Liver (tissue), 9 donors: ENCODE results near the gene SLIT3. TPM values are rescaled to one million over a fixed set of nuclear protein-coding genes. Genes with fewer than 3 reads are reported as not detected.

Experiments
- DNase-seq: peaks from one replicate; pipeline ENCODE4 v3.0.0-alpha.2; 2017; ENCODE audit warnings: low spot score
- H3K27ac ChIP-seq, 2 donors: one replicate each; pipeline ENCODE4 v1.7.0; 2013; ENCODE audit warnings: inconsistent platforms in 2 of 2, low read length in 2 of 2, control low read depth in 1 of 2, low read depth in 1 of 2, mild to moderate bottlenecking in 1 of 2
- H3K27me3 ChIP-seq, 4 donors: one replicate each; pipeline versions ENCODE4 v1.6.1 to v1.7.0; 2013; ENCODE audit warnings: low read length in 3 of 4, inconsistent platforms in 1 of 4, mild to moderate bottlenecking in 1 of 4, moderate library complexity in 1 of 4; ENCODE audit not compliant: control insufficient read depth in 4 of 4, insufficient read depth in 4 of 4
- H3K36me3 ChIP-seq, 4 donors: one replicate each; pipeline versions ENCODE4 v1.6.1 to v1.7.0; 2013; ENCODE audit warnings: low read length in 3 of 4, mild to moderate bottlenecking in 3 of 4, low read depth in 1 of 4, moderate library complexity in 1 of 4; ENCODE audit not compliant: control insufficient read depth in 4 of 4, insufficient read depth in 3 of 4
- H3K4me1 ChIP-seq, 4 donors: one replicate each; pipeline versions ENCODE4 v1.6.1 to v1.7.0; 2013; ENCODE audit warnings: low read length in 3 of 4, mild to moderate bottlenecking in 3 of 4, moderate library complexity in 1 of 4; ENCODE audit not compliant: control insufficient read depth in 4 of 4, insufficient read depth in 4 of 4
- H3K4me3 ChIP-seq, 3 donors: one replicate each; pipeline versions ENCODE4 v1.6.1 to v1.7.0; 2013; ENCODE audit warnings: low read length in 3 of 3, control low read depth in 1 of 3, low read depth in 1 of 3, mild to moderate bottlenecking in 1 of 3
- H3K9ac ChIP-seq, 2 donors: one replicate each; pipeline ENCODE4 v1.7.0; 2013; ENCODE audit warnings: low read length in 2 of 2, mild to moderate bottlenecking in 2 of 2, moderate library complexity in 2 of 2, control low read depth in 1 of 2, low read depth in 1 of 2
- H3K9me3 ChIP-seq, 4 donors: one replicate each; pipeline versions ENCODE4 v1.6.1 to v1.7.0; 2013; ENCODE audit warnings: low read length in 3 of 4; ENCODE audit not compliant: control insufficient read depth in 4 of 4
- EGR1 ChIP-seq, 2 donors: IDR thresholded peaks; 2 replicates each; pipeline ENCODE4 v1.6.1; 2016 to 2018; ENCODE audit warnings: antibody characterized with exemption in 2 of 2, low read depth in 2 of 2
- FOXA1 ChIP-seq: IDR thresholded peaks from 2 replicates; pipeline ENCODE4 v1.6.1; 2016; ENCODE audit warnings: antibody characterized with exemption
- FOXA2 ChIP-seq: IDR thresholded peaks from 2 replicates; pipeline ENCODE4 v1.6.1; 2016; ENCODE audit warnings: antibody characterized with exemption
- GABPA ChIP-seq, 2 donors: IDR thresholded peaks in 1 of 2; conservative IDR thresholded peaks in 1 of 2; 2 replicates each; pipeline ENCODE4 v1.6.1; 2016; ENCODE audit warnings: antibody characterized with exemption in 2 of 2, mild to moderate bottlenecking in 1 of 2, moderate library complexity in 1 of 2
- HNF4A ChIP-seq, 2 donors: conservative IDR thresholded peaks; 2 replicates each; pipeline ENCODE4 v1.6.1; 2016; ENCODE audit warnings: antibody characterized with exemption in 2 of 2, mild to moderate bottlenecking in 2 of 2
- HNF4G ChIP-seq: IDR thresholded peaks from 2 replicates; pipeline ENCODE4 v1.6.1; 2016; ENCODE audit warnings: antibody characterized with exemption
- JUND ChIP-seq, 2 donors: IDR thresholded peaks; 2 replicates each; pipeline ENCODE4 v1.6.1; 2016; ENCODE audit warnings: antibody characterized with exemption in 2 of 2
- MAX ChIP-seq: IDR thresholded peaks from 2 replicates; pipeline ENCODE4 v1.6.1; 2016; ENCODE audit warnings: antibody characterized with exemption
- NR2F2 ChIP-seq: IDR thresholded peaks from 2 replicates; pipeline ENCODE4 v1.6.1; 2016; ENCODE audit warnings: antibody characterized with exemption
- RAD21 ChIP-seq, 2 donors: IDR thresholded peaks; 2 replicates each; pipeline ENCODE4 v1.6.1; 2016; ENCODE audit warnings: antibody characterized with exemption in 2 of 2, mild to moderate bottlenecking in 2 of 2
- RXRA ChIP-seq, 2 donors: IDR thresholded peaks; 2 replicates each; pipeline ENCODE4 v1.6.1; 2017 to 2018; ENCODE audit warnings: antibody characterized with exemption in 2 of 2, mild to moderate bottlenecking in 1 of 2
- SP1 ChIP-seq: IDR thresholded peaks from 2 replicates; pipeline ENCODE4 v1.6.1; 2018; ENCODE audit warnings: antibody characterized with exemption, mild to moderate bottlenecking
- TAF1 ChIP-seq: conservative IDR thresholded peaks from 2 replicates; pipeline ENCODE4 v1.6.1; 2016; ENCODE audit warnings: antibody characterized with exemption, mild to moderate bottlenecking
- YY1 ChIP-seq: IDR thresholded peaks from 2 replicates; pipeline ENCODE4 v1.6.1; 2016; ENCODE audit warnings: antibody characterized with exemption, mild to moderate bottlenecking
- WGBS: extraction: QIAGEN DNeasy Blood & Tissue Kit; methylation state at CpG from one replicate; pipeline ENCODE4 v1.1.7; 2013; 5-methylcytosine and 5-hydroxymethylcytosine counted together
- polyA plus RNA-seq, 2 donors: library from polyadenylated mRNA; stranded (reverse) in 1 of 2; unstranded in 1 of 2; fragments of 200-250 nt in 1 of 2; fragments of >200 nt in 1 of 2; fragmentation: Nextera tagmentation in 1 of 2; extraction: Ambion mirVana in 1 of 2; gene quantifications; one replicate each; pipeline versions ENCODE4 v1.2.1 to v1.2.3, GENCODE V29; 2013 to 2015
- total RNA-seq, 2 donors: library from RNA; depleted of rRNA; stranded (reverse); fragments of >200 nt; gene quantifications; one replicate each; pipeline ENCODE4 v1.2.3, GENCODE V29; 2014
- TF ChIP-seq, protein P1 (sequence below): fragments of 150-350 bp; IDR thresholded peaks from 2 replicates; pipeline ENCODE4 v1.5.1; 2017; ENCODE audit warnings: improper control_type of control experiment, low read depth, low read length; ENCODE audit not compliant: missing input control
- TF ChIP-seq, protein P2 (sequence below): IDR thresholded peaks from 2 replicates; pipeline ENCODE4 v1.6.1; 2016; ENCODE audit warnings: antibody characterized with exemption
- TF ChIP-seq, protein P3 (sequence below): IDR thresholded peaks from 2 replicates; pipeline ENCODE4 v1.6.1; 2016; ENCODE audit warnings: antibody characterized with exemption, mild to moderate bottlenecking
- donor health status: healthy.
- donor health status: healthy.
- donor health status: healthy.
- donor health status: healthy.
- donor health status: healthy.

The SLIT3 gene
- total and polyA plus RNA-seq, 4 donors, result 0.61 to 1.3 (median 0.91) TPM

DNA sequence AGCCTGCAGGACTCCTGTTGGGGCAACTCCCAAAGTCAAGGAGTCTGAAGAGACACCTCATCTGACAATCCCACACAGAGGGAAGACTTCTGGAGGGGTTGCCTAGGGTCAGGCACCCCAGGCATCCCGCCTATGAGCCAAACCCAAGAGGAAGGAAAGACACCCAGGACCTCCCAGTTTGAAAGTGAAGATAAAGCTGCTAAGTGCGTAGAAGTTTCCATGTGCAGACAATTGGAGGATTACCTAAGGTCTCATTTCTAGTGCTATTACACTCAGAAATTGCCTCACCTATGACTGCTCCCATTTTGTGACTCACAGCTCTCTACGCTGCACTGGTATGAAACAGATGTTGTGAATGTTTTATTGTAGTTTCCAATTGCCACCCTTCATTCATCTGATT lies 322.9 kb downstream of the SLIT3 start:
- no peak for DNase-seq
- no peak for TF ChIP-seq FOXA2
- TF ChIP-seq, protein P1, sequence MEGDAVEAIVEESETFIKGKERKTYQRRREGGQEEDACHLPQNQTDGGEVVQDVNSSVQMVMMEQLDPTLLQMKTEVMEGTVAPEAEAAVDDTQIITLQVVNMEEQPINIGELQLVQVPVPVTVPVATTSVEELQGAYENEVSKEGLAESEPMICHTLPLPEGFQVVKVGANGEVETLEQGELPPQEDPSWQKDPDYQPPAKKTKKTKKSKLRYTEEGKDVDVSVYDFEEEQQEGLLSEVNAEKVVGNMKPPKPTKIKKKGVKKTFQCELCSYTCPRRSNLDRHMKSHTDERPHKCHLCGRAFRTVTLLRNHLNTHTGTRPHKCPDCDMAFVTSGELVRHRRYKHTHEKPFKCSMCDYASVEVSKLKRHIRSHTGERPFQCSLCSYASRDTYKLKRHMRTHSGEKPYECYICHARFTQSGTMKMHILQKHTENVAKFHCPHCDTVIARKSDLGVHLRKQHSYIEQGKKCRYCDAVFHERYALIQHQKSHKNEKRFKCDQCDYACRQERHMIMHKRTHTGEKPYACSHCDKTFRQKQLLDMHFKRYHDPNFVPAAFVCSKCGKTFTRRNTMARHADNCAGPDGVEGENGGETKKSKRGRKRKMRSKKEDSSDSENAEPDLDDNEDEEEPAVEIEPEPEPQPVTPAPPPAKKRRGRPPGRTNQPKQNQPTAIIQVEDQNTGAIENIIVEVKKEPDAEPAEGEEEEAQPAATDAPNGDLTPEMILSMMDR, result no peak
- TF ChIP-seq GABPA (IDR thresholded peaks at IDR 0.05 in 1 of 2, conservative IDR thresholded peaks at IDR 0.05 in 1 of 2), result no peak
- no peak for TF ChIP-seq RAD21 (IDR thresholded peaks at IDR 0.05)
- no peak for TF ChIP-seq EGR1 (IDR thresholded peaks at IDR 0.05; ENCODE audit: low read depth in 2 of 2)
- no peak for TF ChIP-seq TAF1
- TF ChIP-seq HNF4G, result no peak
- no peak for TF ChIP-seq JUND (IDR thresholded peaks at IDR 0.05)
- no peak for TF ChIP-seq SP1
- TF ChIP-seq YY1, result no peak
- TF ChIP-seq, protein P2, sequence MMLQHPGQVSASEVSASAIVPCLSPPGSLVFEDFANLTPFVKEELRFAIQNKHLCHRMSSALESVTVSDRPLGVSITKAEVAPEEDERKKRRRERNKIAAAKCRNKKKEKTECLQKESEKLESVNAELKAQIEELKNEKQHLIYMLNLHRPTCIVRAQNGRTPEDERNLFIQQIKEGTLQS, result no peak
- TF ChIP-seq FOXA1, result no peak
- TF ChIP-seq HNF4A (conservative IDR thresholded peaks at IDR 0.05), result no peak
- no peak for TF ChIP-seq MAX
- TF ChIP-seq RXRA (IDR thresholded peaks at IDR 0.05), result no peak
- TF ChIP-seq NR2F2, result no peak
- TF ChIP-seq, protein P3, sequence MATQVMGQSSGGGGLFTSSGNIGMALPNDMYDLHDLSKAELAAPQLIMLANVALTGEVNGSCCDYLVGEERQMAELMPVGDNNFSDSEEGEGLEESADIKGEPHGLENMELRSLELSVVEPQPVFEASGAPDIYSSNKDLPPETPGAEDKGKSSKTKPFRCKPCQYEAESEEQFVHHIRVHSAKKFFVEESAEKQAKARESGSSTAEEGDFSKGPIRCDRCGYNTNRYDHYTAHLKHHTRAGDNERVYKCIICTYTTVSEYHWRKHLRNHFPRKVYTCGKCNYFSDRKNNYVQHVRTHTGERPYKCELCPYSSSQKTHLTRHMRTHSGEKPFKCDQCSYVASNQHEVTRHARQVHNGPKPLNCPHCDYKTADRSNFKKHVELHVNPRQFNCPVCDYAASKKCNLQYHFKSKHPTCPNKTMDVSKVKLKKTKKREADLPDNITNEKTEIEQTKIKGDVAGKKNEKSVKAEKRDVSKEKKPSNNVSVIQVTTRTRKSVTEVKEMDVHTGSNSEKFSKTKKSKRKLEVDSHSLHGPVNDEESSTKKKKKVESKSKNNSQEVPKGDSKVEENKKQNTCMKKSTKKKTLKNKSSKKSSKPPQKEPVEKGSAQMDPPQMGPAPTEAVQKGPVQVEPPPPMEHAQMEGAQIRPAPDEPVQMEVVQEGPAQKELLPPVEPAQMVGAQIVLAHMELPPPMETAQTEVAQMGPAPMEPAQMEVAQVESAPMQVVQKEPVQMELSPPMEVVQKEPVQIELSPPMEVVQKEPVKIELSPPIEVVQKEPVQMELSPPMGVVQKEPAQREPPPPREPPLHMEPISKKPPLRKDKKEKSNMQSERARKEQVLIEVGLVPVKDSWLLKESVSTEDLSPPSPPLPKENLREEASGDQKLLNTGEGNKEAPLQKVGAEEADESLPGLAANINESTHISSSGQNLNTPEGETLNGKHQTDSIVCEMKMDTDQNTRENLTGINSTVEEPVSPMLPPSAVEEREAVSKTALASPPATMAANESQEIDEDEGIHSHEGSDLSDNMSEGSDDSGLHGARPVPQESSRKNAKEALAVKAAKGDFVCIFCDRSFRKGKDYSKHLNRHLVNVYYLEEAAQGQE, result no peak
- Histone ChIP-seq H3K27me3 (no peaks in the 10 kb centered on the region), H3K9ac (no peak overlapping the region), H3K4me1 (no peaks in the 10 kb centered on the region), H3K9me3 (no peaks in the 10 kb centered on the region), H3K27ac (no peak overlapping the region), H3K4me3 (no peak overlapping the region), H3K36me3 (no peaks in the 10 kb centered on the region)
- 93% methylated on average over 3 of the region's 3 CpGs for WGBS

DNA sequence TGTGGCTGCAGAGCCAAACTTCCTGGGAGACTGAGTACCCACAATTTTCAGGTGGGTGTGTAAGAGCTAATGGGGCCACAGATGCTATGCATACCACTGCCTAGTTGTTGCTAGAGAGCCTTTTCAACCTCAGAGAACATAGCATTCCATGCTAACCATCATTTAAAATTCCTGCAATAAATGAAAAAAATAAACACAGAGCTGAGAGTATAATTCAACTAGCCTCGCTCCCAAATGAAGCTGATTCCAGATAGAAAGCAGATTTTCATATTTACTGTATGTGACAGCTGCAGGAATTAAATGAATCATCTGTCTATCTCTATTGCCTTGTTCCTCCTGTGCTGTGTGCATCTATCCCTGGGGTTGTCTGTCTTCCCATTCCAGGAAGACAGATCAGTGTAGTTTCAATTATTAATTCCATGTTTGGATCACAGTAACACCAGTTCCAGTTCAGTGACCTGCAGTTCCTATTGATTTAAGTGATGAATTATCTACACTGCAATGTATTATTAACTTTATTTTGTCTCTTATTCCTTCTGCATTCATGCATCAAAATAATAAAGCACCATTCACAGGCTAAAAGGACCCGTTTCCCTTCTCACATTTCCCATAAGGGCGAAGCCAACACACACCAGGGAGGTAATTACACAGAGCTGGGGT lies 324.5 kb downstream of the SLIT3 start:
- TF ChIP-seq, protein P2, result no peak
- no peak for TF ChIP-seq GABPA (IDR thresholded peaks at IDR 0.05 in 1 of 2, conservative IDR thresholded peaks at IDR 0.05 in 1 of 2)
- TF ChIP-seq EGR1 (IDR thresholded peaks at IDR 0.05; ENCODE audit: low read depth in 2 of 2), result no peak
- no peak for TF ChIP-seq RAD21 (IDR thresholded peaks at IDR 0.05)
- no peak for TF ChIP-seq MAX
- TF ChIP-seq JUND (IDR thresholded peaks at IDR 0.05), result no peak
- no peak for TF ChIP-seq FOXA2
- TF ChIP-seq SP1, result no peak
- no peak for TF ChIP-seq HNF4A (conservative IDR thresholded peaks at IDR 0.05)
- no peak for TF ChIP-seq NR2F2
- TF ChIP-seq HNF4G, result no peak
- Histone ChIP-seq H3K27ac (no peak overlapping the region), H3K4me3 (no peak overlapping the region), H3K9ac (no peak overlapping the region), H3K27me3 (peaks cover 0 to 6% (median 0%) of the 10 kb centered on the region in 4 donors), H3K36me3 (no peaks in the 10 kb centered on the region), H3K9me3 (no peaks in the 10 kb centered on the region), H3K4me1 (no peaks in the 10 kb centered on the region)
- 70% methylated on average over 3 of the region's 3 CpGs for WGBS
- DNase-seq, result no peak
